SIG-M5 (cell line): ENCODE results near the gene SPACA9.

Source experiments
- DNase-seq: peaks from one replicate; lab custom pipeline; 2025; lab: John Stamatoyannopoulos, UW

The SPACA9 gene

DNA sequence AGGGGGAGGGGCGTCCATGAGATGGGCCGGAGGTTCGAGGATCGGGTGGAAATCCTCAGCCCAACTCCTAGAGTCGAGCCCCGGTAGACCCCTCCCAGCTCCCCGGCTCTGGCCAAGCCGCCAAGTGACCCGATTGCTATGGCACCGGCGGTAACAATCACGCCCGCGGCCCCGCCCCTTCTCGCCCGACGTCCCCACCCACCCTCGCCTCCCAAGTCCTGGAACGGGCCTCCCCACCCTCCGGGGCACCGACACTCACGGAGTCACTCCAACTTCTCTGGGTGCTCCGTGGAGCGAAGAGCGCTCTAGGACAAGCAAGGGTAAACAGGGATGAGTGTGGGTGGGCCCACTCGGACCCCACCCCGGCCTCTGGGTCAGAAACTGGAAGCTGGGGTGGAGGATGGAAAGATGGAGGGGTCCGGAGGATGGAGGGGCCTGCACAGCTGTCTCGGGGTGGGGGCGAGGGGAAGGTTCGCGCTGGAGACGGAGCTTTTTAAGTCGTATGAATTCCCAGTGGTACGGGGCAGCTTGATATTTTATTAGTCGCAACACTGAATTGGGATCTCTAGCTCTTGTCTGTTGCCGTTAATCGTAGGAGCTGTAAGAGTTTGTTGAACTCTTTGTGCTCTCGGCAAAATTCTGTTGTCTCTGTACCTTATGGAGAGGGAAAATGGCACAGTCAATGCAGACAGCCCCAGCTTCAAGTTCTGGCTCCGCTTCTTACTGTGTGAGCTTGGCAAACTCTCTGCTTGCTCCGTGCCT lies at the start of gene SPACA9:
Gene SPACA9, plus strand, starts transcription at position 204 of the 762 bp plus-strand sequence. CDS start 5,050 bp downstream, outside the sequence.
- DNase-seq = no peak

DNA sequence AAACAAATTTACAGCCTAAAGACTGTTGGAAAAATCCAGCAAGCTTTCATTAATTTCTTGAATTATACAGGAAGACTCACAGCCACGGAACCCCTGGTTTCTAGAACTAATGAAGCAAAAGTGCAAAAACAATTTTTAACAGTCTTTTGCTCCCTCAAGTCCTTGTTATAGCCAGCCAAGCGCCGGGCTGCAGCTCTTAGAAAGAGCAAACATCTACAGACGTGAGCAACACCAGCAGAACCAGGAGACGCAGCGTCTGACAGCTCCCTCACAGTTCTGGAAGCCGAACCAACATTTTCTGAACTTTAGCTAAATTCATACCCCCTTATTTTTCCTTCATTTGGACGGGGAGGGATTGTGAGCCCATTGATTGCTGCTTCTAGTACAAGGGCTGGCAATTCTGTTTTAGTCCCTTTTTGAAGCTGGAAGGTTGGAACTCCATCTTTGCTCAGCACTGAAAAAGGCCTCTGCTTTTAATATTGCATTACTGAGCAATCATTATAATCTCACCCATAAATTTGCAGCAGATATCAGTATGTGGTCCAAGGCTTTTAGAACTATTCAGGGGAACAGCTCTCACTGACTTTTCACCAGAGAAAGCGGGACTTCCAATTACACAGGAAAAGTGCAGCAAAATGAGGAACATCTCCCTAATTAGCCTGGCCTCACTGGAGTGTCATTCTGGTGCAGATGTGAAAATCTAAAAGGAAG lies 46.4 kb upstream of the SPACA9 start:
- no peak for DNase-seq

DNA sequence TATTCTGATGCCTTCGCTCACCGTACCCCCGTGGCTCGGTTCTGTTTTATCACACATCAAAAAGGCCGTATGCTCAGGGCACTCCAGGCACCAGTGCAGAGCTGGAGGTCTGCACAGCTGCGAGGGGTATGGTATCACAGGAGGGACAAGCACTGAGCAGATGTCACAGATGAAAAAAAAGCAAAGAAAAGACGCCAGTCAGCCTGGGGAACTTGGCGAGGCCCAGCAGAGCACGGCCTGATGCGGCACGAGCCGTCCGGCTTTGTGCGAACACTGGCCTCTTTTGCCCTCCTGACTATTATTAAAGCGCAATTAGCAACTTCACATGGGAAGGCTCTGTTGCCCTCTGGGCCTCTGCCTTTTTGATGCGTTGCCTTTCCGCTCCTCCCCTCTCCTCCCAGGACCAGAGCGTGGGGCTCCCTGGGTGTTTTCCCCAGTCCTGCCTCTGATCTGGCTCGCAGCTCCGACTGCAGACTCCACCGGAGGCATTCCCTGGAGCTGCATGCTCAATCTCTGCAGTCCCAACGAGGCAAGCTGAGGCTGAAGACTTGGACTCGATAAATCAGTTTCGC lies 45.1 kb upstream of the SPACA9 start:
- no peak for DNase-seq

DNA sequence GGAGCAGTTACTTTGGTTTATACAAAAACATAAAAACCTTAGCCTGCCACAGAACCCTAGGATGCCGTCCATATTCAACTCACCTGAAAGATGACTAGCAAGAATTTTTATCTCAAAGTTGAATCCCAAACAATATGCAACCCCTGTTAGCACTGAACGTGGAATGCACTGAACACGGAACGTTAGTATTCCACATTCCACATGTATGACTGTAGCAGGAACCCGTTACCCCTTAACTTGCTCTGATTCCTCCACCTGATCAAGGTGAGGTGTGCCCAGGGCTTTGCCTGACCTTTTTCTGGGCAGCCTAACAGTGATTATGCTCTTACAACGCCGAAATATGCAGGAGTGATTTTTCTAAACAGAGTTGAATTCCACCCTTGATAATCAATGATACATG lies 44.4 kb upstream of the SPACA9 start:
- no peak for DNase-seq

DNA sequence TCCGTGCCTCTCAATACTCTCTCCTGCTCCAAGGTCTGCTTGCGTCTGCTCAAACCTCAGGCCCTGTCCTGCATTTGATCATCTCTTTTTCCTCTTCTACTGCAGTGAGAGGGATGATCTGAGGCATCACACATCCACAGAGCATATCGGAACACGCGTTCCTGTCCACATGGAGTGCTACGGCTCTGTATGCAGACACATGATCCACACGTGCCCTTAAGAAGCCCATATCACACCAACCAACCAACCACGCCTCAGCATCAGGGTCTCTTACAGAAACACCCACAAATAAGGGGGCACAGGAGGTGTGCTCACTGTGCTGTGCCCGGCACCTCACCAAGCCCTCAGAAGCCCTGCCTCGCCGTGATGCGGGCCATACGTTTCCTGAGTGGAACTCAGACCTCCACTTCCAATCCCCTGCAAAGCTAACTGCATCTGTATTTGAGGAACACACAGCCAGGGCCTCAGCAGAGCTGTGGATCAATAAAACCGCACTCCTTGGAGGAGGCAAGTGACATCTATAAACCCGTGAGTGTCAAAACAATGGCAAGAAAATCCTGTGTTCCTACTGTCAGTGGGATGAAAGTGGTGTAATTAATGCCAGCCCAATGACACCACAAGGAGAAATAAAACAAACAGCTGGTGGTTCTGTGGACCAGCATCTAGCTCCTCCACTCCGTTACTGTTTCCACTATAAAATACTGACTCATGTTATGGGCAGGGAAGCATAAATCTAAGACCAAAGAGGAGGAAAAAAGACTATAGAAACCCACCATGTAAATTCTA lies 41.0 kb upstream of the SPACA9 start:
- DNase-seq = no peak

DNA sequence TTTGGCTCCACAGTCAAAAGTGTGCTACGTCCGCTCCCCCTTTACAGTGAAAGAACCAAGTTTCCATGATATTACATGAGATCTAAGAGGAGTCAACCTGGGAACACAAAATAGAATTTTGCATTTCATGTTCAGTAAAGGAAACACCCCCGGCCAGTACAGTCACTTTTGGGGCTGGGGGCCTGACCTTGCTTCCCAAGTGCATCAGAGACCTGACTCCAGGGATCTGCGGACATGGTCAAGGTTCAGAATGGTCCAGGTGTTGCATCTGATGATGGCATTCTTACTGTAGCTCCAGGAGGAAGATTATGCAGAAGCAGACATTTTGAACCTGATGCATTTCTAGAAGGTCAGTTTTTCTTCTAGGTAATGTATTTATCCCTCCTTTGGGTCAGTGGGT lies 40.4 kb upstream of the SPACA9 start:
- DNase-seq = no peak

DNA sequence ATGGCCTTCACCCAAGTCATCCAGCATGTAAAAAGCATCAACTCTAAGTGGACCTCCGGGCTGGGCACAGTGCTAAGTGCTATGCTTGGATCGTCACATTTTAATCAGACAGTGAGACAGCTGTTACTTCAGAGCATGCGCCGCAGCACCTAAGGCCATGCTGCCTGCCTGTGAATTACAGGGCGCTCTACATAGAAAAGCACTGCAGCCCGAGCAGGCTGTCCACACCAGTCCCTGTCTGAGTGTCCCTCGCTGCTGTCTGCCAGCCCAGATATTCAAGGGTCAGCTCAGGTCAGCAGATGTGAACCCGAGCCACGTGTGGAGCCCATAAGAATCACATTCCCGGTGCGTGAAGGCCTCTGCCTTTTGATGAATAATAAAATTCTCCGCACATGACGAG lies 37.7 kb upstream of the SPACA9 start:
- DNase-seq = no peak

DNA sequence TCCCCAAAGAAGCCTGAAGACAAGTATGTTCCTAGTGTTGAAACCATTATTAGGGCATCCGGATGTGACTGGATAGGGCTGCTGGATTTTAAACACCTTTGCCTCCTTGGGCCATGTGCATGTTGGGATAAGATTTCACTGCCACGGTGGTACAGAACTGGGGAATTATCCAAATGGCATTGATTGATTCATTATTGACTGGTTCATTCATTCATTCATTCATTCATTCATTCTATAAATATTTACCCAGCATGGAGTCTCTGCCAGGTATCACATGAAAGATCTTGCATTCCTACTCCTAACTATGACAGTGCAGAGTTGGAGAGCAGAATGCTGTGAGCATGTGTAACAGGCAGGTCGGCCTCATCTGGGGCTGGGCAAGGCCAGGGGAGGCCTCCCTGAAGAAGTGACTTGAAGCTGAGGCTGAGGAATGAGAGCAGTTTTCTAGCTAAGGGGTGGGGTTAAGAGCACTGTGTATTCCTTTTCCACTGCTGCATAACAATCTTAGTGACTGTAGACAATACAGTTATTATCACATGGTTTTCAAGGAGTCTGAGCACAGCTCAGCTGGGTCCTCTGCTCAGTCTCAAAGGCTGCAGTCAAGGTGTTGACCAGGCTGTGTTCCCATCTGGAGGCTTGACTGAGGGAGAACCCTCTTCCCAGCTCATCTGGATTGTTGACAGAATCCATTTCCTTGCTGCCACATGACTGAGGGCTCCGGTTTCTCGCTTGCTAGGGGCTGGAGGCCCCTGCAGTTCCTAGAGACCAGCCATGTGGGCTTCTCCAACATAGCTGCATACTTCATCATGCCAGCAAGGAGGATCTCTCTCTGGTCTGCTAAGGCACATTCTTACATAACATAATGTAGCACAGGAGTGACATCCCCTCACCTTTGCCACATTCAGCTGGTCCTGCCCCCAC lies 36.3 kb upstream of the SPACA9 start:
- no peak for DNase-seq

DNA sequence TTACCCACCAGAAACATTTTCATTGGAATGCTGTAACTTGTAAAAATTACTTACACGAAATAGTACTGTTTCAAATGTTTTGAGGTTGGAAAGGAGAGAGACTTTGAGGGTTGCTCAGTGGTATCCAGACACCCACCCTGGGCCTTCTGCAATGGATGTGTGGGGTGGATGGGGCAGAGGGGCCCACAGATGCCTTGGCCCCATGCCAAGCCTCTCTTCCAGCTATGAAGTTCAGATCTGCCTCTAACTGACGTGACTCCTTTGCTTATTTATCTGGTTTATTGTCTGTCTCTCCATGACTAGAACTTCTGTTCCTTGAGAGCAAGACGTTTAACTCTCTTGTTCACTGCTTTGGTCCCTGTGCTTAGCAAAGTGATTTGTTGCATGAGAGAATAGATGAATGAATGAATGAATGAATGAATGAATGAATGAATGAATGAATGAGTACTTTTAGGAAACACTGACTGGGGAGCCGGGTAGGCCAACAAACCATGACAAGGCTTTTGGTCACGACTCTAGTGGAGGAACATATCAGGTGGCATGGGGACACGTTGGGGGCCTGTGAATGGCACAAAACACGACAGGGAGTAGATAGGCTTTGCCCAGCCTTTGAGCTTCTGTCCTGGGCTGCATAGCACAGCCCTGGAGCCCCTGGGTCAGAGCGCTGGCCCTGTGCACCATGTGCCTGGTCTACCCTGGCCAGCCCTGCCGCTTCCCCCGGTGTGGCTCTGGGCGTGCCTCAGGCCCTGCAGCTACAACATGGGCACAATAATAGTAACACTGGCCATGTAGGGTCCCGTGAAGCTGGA lies 32.4 kb upstream of the SPACA9 start:
- no peak for DNase-seq

DNA sequence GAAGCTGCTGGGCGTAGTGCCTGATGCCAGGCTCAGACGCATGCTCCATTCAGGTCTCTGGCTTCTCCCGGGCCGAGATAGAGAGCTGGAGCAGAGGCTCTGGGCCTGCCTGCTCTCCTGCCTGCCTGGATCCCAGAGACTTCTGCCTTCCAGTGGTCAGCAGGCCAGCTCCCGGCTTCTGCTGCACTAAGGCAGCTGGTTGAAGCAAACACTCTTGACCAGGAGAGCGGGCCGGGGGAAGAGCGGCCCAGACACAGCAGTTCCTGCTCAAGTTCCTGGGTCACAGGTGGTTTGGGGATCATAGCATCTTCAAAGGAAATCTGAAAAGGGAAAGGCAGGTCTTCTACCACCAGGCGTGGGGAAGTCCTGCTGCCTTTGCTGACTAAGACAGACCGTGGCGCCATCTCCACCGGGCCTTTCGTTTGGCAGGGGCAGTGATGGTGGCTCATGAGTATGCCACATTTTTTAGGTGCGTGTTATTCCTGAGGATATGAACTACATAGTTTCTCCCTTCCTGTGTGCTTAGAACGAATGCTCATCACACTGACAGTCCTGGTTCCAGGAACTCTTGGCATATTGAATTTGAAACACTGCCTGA lies 31.7 kb upstream of the SPACA9 start:
- no peak for DNase-seq

DNA sequence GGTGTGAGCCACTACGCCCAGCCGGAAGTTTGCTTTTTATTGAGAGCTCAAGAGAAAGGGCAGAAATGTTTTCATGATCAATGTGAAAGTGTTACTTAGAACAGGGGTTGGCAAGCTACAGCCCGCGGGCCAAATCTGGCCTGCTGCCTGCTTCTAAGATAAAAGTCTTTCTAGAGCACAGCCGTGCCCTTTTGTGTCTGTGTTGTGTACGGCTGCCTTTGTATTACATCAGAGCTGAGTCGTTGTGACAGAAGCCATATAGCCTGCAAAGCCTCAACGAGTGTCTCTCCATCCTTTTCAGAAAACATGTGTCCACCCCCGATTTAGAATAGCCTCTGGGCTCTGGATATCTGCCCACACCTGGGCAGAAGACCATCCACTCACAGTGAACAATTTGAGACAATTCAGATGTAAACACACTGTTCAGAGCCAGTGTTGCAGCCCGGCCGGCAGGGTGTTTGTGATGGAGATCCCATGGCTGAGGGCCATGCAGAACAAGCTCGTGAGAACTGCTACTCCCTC lies 29.5 kb upstream of the SPACA9 start:
- DNase-seq = no peak

DNA sequence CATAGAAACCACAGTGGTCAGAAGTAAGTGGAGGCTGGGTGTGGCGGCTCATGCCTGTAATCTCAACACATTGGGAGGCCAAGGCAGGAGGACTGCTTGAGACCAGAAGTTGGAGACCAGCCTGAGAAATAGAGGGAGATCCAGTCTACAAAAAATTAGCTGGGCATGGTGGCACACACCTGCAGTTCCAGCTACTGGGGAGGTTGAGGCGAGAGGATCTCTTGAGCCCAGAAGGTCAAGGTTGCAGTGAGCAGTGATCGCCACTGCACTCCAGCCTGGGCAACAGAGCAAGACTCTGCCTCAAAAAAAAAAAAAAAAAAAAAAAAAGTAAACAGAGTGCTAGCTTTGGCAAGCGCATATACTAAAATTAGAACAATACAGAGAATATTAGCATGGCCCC lies 25.2 kb upstream of the SPACA9 start:
- DNase-seq = no peak

DNA sequence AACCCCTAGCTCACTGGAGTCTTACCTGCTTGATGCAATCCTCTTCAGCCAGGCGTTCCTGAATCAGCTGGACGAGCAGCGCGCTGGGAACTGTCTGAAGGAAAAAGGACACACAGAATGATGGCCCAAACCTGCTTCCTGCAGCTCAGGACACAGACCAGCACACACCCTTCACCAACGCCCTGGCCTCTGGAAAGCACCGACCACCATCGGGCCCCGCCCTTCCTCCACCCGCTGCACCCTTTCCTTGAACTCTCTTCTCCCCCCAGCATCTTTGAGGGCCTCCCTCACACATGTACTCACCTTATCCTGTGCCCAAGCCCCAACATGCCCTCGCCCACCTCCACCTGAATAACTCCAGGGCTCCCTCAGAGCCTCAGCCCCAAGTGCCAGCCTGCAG lies 23.9 kb upstream of the SPACA9 start:
- no peak for DNase-seq

DNA sequence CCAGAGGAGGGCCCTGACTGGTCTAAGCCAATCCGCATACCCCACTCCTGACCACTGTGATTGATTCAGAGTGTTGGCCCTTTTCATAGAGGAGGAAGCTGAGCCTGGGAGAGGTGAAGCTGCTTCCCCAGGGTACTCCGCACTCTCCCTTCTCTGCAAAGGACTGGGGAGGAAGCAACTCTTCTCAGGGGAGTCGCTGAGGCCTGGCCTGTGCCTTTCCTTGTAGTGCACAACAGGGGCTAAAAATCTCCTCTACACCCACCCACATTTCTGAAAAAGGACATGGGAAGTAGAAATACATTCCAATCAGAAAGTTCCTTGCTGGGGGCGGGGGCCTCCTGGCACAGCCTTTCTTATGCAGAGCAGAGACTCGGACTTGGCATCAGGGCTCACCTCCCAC lies 22.8 kb upstream of the SPACA9 start:
- no peak for DNase-seq

DNA sequence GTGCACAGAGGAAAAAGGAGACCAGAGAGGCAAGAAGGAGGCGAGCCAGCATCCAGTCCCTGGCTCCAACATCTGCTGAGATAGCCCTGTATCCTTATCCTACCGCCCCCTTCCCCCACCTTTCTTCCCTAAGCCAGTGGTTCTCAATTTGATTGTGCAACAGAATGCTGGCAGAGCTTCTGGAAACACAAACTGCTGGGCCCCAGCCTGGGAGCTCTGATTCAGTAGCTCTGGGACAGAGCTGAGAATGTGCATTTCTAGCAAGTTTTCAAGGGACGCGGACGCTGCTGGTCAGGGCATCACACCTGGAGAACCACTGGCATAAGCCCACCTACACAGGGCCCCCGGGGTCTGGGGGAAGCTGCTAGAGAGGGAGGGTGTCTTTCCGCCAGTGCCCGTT lies 21.7 kb upstream of the SPACA9 start:
- no peak for DNase-seq

DNA sequence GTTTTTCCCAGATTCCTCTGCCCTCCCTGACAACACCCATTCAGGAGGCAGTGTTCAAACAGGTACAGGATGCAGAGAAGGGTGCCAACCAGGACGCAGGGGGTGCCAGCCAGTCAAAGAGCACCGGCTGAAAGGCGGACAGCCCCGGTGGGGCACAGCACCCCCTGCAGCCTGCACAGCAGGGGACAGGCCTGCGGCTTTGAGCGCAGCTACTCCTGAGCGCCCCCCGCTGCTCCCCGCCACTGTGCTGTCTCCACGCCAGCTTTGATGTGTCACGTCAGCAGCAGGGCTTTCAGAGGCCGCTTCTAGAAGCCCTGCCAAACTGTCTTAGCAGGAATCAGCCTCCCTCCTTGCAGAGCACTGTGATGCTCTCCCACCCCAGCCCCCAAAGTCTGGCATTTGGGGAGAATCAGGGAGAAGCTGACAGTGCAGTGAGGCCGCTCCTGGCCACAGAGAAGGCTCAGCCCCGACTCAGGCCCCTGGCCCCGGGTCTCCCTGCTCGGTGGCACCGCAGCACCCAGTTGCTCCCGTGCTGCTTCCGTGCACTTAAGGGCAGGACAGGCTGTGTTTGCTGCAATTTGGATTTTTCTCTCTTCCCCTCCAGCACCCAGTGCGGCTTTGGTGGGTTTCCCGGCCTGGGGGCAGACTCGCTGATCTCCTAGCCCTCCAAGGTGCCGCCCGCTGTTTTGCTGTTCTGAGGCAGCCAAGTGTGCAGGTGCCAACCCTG lies 20.9 kb upstream of the SPACA9 start:
- no peak for DNase-seq

DNA sequence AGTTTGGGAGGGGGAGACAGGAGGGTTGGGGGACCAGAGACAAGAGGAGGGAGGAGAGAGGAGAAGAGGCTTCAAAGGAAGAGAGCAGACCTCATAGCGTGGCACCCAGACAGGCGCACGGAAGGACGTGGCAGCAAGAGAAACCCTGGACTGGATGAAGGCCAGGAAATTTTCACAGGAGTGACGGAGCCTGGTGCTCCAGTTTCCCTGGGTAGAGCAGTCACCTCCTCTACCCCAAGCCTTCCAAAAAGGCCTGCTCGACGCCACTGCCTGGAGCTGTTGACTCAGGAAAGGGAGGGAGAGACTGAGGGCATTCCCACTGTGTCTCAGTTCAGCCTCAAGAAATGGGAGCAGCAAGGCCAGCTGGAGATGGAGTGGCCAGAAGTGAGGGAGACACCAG lies 19.9 kb upstream of the SPACA9 start:
- DNase-seq = no peak

DNA sequence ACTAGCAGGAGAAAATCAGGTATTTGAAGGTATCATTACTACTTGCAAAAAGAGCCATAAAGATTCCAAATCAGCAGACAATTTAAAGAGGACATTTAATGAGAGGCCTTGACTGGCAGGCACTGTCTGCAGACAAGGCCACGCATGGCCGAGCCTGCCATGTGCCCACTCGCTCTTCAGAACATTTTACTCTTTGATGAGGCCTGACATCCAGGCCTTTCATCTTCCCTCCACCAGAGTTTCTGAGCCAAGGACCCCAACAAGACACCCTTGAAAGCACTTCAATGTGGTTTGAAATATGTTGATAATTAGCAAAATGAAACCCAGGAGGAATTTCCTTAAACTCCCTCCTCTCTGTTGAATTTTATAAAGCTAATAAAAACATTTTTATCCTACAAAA lies 17.0 kb upstream of the SPACA9 start:
- DNase-seq = no peak

DNA sequence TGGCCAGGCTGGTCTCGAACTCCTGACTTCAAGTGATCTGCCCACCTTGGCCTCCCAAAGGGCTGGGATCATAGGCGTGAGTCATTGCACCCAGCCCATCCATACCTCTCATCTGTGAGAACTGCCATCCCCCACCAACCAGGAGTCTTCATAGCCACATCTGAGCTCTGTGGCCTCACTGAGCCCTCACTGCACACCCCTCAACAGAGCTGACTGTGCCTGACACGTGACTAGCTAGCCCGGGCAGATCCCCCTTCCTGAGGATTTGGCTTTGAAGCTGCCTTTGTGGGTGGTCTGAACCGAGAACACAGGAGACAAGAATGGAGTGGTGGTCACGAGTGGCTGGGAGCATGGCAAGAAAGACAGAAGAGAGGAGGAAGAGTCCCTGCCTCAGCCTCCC lies 16.2 kb upstream of the SPACA9 start:
- no peak for DNase-seq
